Stomach (tissue), 4 donors: ENCODE measurements around the gene LZTR1.

Experiments
- CTCF ChIP-seq, 7 experiments: fragments of 450-650 bp in 4 of 7; fragments of 200-600 bp in 3 of 7; sonication (generic) in 3 of 7; IDR thresholded peaks; one replicate each; pipeline ENCODE4 v1.5.1; 2016 to 2019; ENCODE audit warnings: antibody characterized with exemption in 7 of 7, control low read depth in 2 of 7, mild to moderate bottlenecking in 1 of 7
- EP300 ChIP-seq: sonication (generic); formaldehyde crosslinking; IDR thresholded peaks from one replicate; pipeline ENCODE4 v1.6.1; 2017; ENCODE audit warnings: antibody characterized with exemption
- POLR2A ChIP-seq, 4 donors: fragments of 450-650 bp; IDR thresholded peaks; one replicate each; pipeline ENCODE4 v1.6.1; 2016; ENCODE audit warnings: antibody characterized with exemption in 4 of 4, control low read depth in 2 of 4, mild to moderate bottlenecking in 1 of 4, moderate library complexity in 1 of 4
- POLR2AphosphoS5 ChIP-seq, 3 donors: sonication (generic); formaldehyde crosslinking; IDR thresholded peaks; one replicate each; pipeline ENCODE4 v1.6.1; 2016; ENCODE audit warnings: antibody characterized with exemption in 3 of 3

DNA sequence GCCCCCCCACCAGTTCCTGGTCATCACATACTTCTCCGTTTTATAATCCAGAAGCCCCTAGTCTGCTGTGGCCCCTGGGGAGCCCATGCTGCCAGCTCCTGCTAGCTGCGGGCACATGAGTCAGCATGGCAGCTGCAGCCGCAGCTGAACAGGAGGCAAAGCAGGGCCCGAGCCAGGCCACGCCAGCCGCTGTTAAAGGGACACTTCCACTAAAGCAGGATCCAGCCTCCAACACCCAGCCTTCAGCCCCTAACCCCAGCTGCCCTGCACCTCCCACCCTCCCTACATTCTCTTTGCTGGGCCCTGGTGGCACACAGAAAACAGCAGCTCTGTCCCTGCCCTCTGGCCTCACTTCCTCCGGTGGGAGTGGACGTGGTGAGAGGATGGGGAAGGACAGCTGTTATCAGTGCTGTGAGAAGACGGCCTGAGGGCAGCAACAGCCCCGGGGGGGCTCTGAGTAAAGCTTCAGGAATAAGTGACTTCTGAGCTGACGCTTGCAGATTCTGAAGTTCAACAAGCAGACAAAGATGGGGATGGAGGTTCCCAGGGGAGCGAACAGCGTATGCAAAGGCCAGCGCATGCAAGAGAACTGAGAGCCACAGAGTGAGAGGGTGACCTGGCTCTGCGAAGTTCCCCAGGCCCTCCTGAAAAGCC, 63.0 kb downstream of the LZTR1 start:
- no peak for TF ChIP-seq CTCF (IDR thresholded peaks at IDR 0.05)
- no peak for TF ChIP-seq POLR2AphosphoS5 (IDR thresholded peaks at IDR 0.05)
- TF ChIP-seq POLR2A (IDR thresholded peaks at IDR 0.05): no peak
- TF ChIP-seq EP300: no peak
